Islet precursor cell (in vitro differentiated cells): Measurements from ENCODE around the gene SLC22A14.
A peak's percentile ranks its signal among the peaks of the same experiment; 100 is the strongest.

Experiments
- DNase-seq: peaks from one replicate; pipeline ENCODE4 v3.0.0-alpha.2; 2018

SLC22A14 gene

DNA sequence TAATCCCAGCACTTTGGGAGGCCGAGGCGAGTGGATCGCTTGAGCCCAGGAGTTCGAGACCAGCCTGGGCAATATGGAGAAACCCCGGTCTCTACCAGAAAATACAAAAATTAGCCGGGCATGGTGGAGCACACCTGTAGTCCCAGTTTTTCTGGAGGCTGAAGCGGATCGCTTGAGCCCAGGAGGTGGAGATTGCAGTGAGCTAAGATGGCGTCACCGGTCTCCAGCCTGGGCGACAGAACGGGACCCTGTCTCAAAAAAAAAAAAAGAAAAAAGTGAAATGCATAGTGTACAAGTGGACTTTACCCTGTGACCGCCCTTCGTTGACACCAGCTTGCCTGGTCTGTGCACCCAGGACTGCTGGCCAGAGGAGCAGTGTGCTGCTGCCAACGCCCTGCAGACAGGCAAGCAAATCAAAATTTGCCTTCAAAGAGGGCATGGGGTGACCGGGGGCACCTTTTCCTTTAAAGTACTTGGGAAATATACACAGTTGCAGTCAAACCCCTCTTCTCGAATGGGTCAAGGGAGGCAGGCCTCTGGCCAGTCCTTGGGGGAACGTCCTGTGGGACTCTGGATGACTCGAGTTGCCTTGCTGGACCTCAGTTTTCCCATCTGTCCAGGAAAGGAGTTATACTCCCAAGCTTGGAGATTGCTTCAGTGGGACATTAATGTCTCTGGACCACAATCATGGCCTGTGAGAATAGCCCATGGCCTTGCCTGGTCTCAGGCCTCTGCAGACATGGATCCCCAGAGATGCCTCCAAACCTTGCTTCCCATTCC, 65.5 kb downstream of the SLC22A14 start:
- DNase-seq, result no peak

DNA sequence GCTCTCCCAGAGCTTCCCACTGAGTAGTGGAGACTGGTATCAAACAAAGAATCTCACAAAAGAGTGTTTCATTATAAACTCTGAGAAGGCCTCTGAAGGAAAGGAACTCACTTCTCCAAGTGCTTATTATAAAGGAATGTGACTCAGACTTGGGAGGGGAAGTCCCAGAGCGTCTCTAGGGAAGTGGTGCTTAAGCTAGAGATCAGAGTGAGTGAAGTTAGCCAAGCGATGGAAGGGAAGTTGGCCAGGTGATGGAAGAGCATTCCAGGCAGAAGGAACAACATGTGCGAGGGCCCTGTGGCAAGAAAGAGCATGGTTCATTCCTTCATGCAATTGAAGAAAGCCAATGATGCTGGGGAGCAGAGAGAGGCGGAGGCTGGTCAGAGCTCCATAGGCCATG, 66.8 kb downstream of the SLC22A14 start:
- DNase-seq, result no peak

DNA sequence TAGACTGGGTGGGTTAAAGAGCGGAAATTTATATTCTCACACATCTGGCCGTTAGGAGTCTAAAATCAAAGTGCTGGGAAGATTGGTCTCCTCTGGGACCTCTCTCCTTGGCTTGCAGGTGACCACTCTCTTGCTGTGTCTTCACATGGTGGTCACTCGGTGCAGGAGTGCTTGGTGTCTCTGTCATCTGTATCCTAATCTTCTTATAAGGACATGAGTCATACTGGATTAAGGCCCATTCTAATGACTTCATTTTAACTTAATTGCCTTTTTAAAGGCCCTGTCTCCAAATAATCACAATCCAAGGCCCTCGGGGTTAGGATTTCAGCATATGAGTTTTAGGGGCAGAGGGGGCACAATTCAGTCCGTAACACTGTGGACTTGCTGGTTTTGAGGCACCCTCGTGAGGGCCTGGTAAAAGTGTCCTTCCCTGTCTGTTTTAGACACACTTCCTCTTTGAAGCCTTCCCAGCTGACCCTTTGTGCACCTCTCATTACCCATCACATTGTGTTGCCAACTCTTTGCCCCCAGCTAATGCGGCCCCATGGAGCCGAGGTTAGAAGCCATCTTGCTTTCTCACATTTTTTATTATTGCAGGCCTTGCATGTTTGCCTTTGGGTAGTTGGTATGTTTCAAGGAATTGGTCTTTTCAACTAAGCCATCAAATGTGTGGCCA, 67.7 kb downstream of the SLC22A14 start:
- no peak for DNase-seq

DNA sequence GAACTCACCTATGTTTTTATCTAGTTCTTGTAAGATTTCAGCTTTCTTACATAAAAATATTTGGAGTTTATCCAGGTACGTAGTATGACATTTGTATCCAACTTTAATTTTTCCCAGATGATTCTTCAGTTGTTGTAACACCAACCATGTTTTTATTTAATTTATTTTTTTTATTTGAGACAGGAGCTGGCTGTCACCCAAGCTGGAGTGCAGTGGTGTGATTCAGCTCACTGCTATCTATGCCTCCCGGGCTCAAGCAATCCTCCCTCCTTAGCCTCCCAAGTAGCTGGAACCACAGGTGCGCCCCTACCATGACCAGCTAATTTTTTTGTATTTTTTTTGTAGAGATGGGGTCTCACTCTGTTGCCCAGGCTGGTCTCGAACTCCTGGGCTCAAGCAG, 71.1 kb downstream of the SLC22A14 start:
- no peak for DNase-seq

DNA sequence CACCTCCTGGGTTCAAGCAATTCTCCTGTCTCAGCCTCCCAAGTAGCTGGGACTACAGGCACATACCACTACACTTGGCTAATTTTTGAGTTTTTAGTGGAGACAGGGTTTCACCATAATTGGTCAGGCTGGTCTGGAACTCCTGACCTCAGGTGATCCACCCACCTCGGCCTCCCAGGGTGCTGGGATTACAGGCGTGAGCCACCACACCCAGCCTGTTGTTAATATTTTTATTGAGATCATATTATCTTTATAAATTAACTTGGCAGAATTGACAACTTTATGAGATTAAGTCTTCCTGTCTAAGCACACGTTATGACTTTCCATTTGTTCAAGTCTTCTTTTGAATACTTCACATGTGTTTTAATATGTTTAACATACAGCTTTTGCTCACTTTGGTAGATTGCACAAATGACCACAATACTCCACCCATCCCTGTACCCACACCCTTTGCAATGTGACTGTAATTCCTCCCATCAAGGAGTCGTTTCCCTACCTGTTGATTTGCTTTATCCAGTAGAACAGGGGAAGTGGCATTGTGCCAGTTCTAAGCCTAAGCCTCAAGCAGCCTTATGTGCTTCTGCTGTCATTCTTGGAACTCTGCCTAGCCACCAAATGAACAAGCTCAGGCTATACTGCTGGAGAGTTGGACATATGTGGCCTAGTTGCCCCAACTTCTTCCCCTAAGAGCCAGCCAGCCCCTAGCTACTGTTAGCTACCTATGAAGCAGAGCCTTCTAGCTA, 72.7 kb downstream of the SLC22A14 start:
- no peak for DNase-seq

DNA sequence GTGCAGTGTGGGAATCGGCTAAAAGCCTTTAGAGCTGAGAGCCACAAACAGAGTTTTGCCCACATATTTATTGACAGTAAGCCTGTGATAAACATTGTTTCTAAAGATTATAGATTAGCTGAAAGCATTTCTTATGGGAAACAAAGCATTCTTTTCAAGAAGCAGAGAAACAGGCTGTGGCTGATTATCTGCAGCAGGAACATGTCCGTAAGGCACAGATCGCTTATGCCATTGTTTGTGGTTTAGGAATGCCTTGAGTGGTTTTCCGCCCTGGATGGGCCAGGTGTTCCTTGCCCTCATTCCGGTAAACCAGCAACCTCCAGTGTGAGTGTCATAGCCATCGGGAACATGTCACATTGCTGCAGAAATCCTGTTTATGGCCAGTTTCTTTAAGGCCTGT, 76.9 kb downstream of the SLC22A14 start:
- no peak for DNase-seq

DNA sequence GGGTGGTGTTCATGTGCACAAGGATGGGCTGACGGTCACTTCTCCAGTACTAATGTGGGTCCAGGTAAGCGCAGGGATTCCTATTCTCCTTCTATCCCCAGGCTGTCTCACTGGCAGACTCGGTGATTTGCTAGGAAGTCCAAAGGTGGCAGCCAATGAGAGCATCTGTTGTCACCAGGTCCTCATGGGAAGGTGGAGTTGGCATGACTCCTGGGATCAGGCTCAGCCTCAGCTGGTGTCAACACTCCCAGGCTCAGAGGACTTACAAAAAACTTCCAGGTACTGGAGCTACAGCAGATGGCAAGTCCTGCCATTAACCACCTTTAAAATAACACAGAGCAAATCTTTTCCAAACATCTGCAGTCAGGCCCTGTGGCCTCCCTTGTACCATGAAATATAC, 78.3 kb downstream of the SLC22A14 start:
- no peak for DNase-seq

DNA sequence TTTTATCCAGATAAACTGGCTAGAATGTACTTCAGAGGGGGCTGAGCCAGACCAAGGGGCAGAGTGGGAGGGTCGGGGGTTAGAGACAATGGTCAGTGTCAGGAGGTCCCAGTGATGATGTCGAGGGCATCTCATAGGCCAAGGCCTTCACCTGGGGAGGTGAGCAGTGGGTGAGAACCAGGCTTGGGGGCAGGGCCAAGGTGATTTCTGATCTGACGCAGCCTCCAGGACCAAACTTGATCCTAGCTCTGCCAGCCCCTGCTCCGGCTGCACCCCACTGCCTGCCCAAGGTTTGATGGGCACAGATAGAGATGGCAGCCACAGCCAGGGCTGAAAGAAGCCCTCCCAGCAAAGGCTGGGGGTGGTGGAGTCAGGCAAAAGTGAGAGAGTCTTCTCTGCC, 79.4 kb downstream of the SLC22A14 start:
- DNase-seq, result no peak

DNA sequence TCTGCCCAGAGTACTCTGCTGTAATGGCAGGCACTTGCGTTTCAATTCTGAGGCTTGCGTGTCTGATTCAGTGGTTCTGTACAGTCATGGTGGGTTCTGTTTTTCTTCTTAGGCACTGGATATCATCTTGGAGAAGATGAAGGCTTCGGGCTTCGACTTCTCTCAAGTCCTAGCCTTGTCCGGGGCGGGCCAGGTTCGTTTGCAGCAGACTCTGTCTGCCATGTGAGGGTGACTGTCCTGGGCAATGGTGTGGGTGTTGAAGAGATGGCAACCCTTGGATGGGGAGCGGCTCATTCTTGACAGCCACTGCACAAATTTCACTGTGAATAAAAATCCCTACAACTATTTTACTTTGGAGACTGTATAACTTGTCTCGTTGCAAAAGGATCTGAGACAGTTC, 80.7 kb downstream of the SLC22A14 start:
- no peak for DNase-seq

DNA sequence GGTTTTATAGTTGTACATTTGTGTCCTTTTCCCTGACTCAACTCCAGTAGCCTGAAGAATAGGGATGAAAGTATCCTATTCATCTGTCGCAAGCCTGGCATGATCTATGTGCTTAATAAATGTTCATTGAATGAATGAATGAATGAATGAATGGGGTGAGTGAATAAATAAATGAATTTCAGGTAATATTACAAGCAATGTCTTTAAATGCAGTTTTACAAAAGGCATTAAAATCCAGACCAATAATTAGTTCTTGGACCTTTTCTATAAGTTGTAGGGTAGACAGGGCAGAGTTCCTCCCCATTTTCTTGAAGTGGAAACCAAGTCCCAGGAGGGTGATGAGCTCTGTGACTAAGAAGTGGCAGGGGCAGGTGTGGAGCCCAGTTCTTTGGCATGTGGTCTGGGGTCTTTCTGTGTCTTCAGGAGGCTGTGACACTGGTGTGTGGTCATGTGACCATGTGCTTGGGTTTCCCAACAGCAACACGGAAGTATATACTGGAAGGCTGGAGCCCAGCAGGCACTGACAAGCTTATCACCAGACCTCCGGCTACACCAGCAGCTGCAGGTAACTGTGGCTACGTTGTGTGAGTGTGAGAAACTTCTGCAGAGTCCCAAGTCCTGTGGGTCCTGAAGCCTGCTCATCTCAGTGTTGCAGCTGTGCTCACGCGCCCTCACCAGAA, 82.8 kb downstream of the SLC22A14 start:
- DNase-seq, result no peak

DNA sequence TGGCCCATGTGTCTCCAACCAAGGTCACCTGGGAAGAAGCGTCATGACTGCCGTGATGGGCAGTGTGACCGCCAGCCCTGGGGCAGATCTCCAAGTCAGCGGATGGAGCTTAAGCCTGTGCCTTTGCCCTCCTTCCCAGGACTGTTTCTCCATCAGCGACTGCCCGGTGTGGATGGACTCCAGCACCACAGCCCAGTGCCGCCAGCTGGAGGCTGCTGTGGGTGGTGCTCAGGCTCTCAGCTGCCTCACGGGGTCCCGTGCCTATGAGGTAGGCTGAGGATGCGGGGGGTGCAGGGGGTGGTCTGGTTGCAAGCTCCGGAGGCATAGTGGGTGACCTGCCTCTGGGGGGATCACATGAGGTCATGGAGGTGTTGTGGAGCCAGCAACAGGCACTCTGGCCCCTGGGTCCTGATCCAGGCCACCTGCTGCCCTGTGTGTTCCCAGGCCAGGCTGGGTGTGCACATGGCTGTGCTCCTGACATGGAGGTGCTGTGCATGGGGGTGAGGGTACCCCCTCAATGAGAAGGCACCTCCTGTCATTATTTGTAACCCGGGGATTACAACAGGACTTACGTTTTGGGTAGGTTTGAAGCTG, 83.5 kb downstream of the SLC22A14 start:
- no peak for DNase-seq

DNA sequence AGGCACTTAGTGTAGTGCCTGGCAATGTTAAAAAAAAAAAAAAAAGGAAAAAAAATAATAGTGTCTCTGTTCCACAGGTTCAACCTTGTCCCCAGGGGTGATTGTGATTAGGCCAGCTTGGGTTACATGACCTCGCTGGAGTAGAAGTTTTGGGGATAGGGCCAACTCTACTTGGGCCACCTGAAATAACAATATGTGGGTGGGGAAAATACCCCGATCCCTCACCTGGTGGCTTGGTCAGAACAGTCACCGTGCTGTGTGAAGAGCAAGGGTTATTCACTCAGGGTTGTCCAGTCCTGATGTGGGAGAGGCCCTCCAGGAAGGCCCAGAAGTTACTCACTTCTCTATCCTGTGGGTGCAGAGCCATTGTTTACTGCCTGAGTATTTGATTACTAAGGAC, 84.0 kb downstream of the SLC22A14 start:
- DNase-seq, result no peak

DNA sequence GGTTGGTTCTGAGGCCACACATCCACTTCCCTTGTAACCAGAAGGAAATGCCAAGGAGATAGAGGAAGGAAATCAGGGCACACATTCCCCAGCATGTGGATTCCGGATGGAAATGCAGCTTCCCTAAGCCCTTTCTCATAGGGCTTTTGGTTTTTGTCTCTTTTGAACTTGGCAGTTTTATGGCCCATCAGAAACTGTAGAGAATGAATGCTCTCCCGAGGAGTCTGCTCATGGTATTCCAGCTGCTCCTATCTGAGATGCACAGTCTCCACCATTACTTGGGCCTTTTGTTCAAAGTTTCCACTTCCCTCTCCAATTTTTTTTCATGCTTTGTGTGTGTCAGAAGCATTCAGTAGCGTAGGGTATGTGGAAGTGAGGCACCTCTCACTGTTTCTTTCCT, 85.7 kb downstream of the SLC22A14 start:
- DNase-seq, result peak; percentile 62
